22Rv1 (cell line): ENCODE results near the gene EPHB1.

Source experiments
- H3K27ac ChIP-seq: fragments of 450-650 bp; 2 replicates; pipeline ENCODE4 v1.5.1; 2017
- ZFX ChIP-seq: fragments of 450-650 bp; IDR thresholded peaks from 2 replicates; pipeline ENCODE4 v1.6.1; 2017; ENCODE audit warnings: antibody characterized with exemption, borderline replicate concordance
- TF ChIP-seq, protein P1 (sequence below): fragments of 450-650 bp; IDR thresholded peaks from 2 replicates; pipeline ENCODE4 v1.5.1; 2017; ENCODE audit warnings: mild to moderate bottlenecking

The EPHB1 gene

DNA sequence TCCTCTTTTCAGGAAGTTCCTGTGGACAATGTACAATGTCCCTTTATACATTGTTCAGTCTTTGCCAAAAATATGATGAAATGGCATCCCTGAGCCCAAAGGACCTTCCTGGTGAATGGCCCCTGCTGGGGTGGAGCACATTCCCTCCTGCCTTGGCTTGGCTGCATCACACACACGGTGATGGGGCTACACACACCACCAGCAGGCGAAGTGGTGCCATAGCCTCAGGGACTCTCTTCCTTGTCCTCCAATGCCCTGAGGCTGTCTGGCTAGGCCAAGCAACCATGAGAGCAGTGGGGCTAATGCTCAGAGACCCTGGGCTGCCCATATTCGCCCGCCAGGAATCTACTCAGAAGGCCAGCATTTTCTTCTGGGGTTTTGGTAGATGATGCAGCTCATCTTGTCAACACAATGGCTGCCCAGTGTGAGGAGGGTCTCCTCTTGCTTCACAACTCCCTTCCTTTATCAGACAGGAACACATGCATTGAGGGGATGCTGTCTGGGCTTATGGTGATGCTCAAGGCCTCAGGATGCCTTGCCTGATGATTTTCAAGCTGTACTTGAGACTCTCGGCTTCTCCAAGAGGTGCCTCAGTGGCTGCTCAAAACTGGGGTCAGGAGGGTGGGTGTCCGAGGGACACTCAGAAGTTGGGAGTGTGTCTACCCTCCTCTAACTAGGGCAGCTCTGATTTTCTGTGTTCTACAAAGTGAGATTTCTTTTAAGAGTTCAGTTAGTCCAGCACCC lies 40.9 kb upstream of the EPHB1 start:
- TF ChIP-seq, protein P1, sequence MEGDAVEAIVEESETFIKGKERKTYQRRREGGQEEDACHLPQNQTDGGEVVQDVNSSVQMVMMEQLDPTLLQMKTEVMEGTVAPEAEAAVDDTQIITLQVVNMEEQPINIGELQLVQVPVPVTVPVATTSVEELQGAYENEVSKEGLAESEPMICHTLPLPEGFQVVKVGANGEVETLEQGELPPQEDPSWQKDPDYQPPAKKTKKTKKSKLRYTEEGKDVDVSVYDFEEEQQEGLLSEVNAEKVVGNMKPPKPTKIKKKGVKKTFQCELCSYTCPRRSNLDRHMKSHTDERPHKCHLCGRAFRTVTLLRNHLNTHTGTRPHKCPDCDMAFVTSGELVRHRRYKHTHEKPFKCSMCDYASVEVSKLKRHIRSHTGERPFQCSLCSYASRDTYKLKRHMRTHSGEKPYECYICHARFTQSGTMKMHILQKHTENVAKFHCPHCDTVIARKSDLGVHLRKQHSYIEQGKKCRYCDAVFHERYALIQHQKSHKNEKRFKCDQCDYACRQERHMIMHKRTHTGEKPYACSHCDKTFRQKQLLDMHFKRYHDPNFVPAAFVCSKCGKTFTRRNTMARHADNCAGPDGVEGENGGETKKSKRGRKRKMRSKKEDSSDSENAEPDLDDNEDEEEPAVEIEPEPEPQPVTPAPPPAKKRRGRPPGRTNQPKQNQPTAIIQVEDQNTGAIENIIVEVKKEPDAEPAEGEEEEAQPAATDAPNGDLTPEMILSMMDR = no peak
- TF ChIP-seq ZFX = no peak
- H3K27ac ChIP-seq = no peak overlapping the region

DNA sequence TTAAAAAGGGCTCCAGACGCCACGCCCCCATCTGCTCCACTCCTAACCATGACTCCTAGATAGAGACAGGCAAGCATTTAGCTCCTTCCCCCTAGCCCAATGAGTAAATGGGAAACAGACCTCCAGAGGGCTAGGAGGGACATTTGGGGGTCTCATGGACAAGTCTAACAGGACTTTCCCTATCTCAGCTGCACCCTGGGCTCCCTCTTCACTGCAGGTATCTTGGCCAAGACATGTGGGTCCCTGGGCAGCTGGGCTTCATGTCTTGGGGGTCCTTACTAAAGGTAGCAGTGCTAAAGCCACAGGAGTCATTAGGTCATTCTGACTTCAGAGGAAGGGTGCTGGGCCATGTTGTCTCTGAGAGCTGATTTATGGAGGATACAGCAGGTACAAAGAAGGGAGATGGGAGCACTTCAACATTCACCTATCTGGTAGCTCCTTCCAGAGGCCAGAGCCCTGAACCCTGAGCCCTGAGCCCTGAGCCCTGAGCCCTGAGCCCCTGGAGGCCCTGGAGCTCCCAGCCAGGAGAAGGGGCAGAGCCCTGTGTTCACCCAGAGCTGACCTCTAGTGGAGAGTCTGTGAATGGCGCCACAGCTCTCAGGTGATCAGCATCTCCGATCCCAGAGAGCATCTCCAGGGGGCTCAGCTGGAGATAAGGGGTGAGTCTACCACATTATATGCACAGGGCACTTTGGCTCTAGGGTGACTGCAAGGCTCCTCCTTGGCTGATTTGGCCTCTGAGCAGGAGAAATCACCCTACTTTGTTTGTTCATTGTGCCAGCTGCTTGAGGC lies 40.1 kb upstream of the EPHB1 start:
- TF ChIP-seq ZFX = no peak
- TF ChIP-seq, protein P1 = peak; percentile 79
- H3K27ac ChIP-seq = no peak overlapping the region

DNA sequence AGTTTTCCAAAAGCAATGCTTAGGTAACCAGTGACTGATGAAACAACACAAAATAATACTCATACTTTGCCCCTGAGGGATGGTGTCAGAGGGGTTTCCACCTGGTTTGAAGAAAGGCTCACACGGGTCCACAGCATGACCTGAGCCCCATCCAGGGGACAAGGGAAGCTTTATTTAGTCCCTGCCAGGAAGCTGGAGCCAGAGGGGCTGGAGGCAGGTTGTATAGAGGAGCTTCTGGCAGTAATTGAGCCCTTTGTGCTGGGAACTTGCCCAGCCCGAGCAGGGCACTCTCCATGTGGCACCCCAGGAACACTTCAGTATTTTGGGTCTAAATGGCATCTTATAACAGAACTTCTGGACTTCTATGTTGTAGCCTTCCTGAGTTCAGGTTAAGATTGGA lies 39.2 kb upstream of the EPHB1 start:
- TF ChIP-seq ZFX = no peak
- TF ChIP-seq, protein P1 = no peak
- H3K27ac ChIP-seq = no peak overlapping the region

GRCh38 chr3:134757549-134758069 lies 37.5 kb upstream of the EPHB1 start:
- no peak overlapping the region for H3K27ac ChIP-seq
- TF ChIP-seq, protein P1 = no peak
- TF ChIP-seq ZFX = no peak

- H3K27ac ChIP-seq = no peak overlapping the region
- no peak for TF ChIP-seq ZFX
- TF ChIP-seq, protein P1 = no peak
Measured at GRCh38 chr3:134761213-134761612, 33.8 kb upstream of the EPHB1 start.

DNA sequence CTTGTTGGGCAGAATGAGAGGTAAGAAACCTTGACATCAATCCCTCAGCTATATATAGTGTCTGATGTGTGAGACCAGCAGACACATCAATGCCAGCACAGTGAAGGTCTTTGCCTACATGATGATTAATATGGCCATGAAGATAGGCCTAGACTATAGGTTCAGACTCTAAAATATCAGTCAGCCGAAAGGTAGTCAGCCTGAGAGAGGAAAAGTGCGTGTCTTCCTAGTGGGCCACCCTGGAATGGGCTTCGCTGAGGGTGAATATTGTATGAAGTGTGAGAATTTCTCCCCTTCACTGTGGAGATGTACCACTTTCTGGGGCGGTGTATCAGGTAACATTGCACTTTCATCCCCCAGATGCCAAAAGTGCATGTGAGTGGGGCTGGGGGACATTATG lies 33.0 kb upstream of the EPHB1 start:
- H3K27ac ChIP-seq = no peak overlapping the region
- TF ChIP-seq ZFX = no peak
- TF ChIP-seq, protein P1 = no peak

DNA sequence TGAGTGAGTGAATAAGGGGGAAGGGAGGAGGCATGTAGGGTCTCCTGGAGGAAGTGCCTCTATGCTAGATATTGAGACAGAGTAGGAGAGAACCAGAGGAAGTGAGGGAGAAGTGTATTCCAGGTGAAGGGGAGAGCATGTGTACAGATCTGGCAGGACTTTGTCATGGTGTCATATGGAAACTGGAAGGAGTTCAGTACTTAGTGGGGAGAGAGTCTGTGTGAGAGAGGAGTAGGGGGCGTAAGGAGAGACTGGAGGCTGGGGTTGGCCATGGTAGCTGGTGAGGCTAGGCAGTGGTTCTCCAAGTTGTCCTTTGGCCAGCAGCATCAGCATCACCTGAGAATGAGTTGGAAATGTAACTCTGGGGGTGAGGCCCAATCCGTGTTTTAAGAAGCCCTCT lies 29.6 kb upstream of the EPHB1 start:
- no peak overlapping the region for H3K27ac ChIP-seq
- TF ChIP-seq ZFX = no peak
- TF ChIP-seq, protein P1 = no peak
